PC-3 (cell line): ENCODE measurements around the gene SH3PXD2A. TPM values are rescaled to one million over a fixed set of nuclear protein-coding genes. Genes with fewer than 3 reads are reported as not detected.

Source experiments
- ATAC-seq: fragments of 200-7000 bp; cut with Tn5 transposase; 2 replicates; pipeline ENCODE4 v1.9.1; 2020; ENCODE audit warnings: mild to moderate bottlenecking, moderate library complexity
- BruUV-seq: library from RNA; stranded (reverse); fragments of 400-500 nt; replicated peaks from 2 replicates; lab custom pipeline; 2021; lab: Mats Ljungman, UMichigan
- CTCF ChIA-PET: fragments of 300-600 bp; sonication (Branson Sonifier 250); formaldehyde crosslinking; loops from one replicate; lab custom pipeline; 2022; ENCODE audit warnings: antibody characterized with exemption; lab: Charles Lee
- POLR2A ChIA-PET: fragments of 300-600 bp; sonication (Branson Sonifier 250); formaldehyde crosslinking; loops from one replicate; lab custom pipeline; 2022; ENCODE audit warnings: antibody characterized with exemption; ENCODE audit not compliant: unreplicated experiment; lab: Charles Lee
- DNase-seq: peaks from one replicate; pipeline ENCODE4 v3.0.0-alpha.2; 2015
- H2AFZ ChIP-seq: fragments of 300-600 bp; sonication (generic); 2 replicates; pipeline ENCODE4 v1.6.0; 2016; ENCODE audit warnings: antibody characterized with exemption, low read length
- H3F3A ChIP-seq: fragments of 300-600 bp; sonication (generic); one replicate; pipeline ENCODE4 v1.6.0; 2017; ENCODE audit warnings: antibody characterized with exemption, low read length, control low read depth, mild to moderate bottlenecking; ENCODE audit not compliant: unreplicated experiment
- H3K27ac ChIP-seq: fragments of 300-600 bp; sonication (generic); 2 replicates; pipeline ENCODE4 v1.5.1; 2016; ENCODE audit warnings: mild to moderate bottlenecking, low read length
- H3K27me3 ChIP-seq: fragments of 300-600 bp; sonication (generic); 2 replicates; pipeline ENCODE4 v1.6.1; 2016; ENCODE audit warnings: low read length, mixed read lengths
- H3K36me3 ChIP-seq: fragments of 300-600 bp; sonication (generic); 2 replicates; pipeline ENCODE4 v1.6.1; 2016; ENCODE audit warnings: low read depth, mixed run types, low read length, mixed read lengths
- H3K4me1 ChIP-seq: fragments of 300-600 bp; sonication (generic); 2 replicates; pipeline ENCODE4 v1.5.1; 2016; ENCODE audit warnings: low read length; ENCODE audit not compliant: insufficient read depth
- H3K4me2 ChIP-seq: fragments of 300-600 bp; sonication (generic); 2 replicates; pipeline ENCODE4 v1.6.0; 2016; ENCODE audit warnings: low read length
- H3K4me3 ChIP-seq: fragments of 300-600 bp; sonication (generic); 2 replicates; pipeline ENCODE4 v1.5.1; 2016; ENCODE audit warnings: mild to moderate bottlenecking, low read length, mixed read lengths
- H3K79me2 ChIP-seq: fragments of 300-600 bp; sonication (generic); 2 replicates; pipeline ENCODE4 v1.6.1; 2017; ENCODE audit warnings: low read length, mixed read lengths
- H3K9ac ChIP-seq: fragments of 300-600 bp; sonication (generic); 2 replicates; pipeline ENCODE4 v1.6.0; 2016; ENCODE audit warnings: mild to moderate bottlenecking, low read length
- H3K9me2 ChIP-seq: fragments of 300-600 bp; sonication (generic); replicated peaks from 2 replicates; pipeline ENCODE4 v1.6.1; 2016; ENCODE audit warnings: mixed run types, low read length, mixed read lengths
- H3K9me3 ChIP-seq: fragments of 300-600 bp; sonication (generic); 2 replicates; pipeline ENCODE4 v1.6.1; 2016; ENCODE audit warnings: low read length, mixed read lengths
- H4K20me1 ChIP-seq: fragments of 300-600 bp; sonication (generic); 2 replicates; pipeline ENCODE4 v1.6.1; 2016; ENCODE audit warnings: low read length, mixed read lengths
- EZH2 ChIP-seq: fragments of 300-600 bp; sonication (generic); IDR thresholded peaks from one replicate; pipeline ENCODE4 v1.6.1; 2017; ENCODE audit warnings: antibody characterized with exemption, mild to moderate bottlenecking, low read length; ENCODE audit not compliant: unreplicated experiment
- EZH2phosphoT487 ChIP-seq: fragments of 300-600 bp; sonication (generic); IDR thresholded peaks from 2 replicates; pipeline ENCODE4 v1.6.1; 2018; ENCODE audit warnings: mild to moderate bottlenecking, antibody characterized with exemption, low read length, borderline replicate concordance
- intact Hi-C: fragments of 100-400 bp; cut with micrococcal nuclease; formaldehyde crosslinking; loops from 2 replicates; pipeline ENCODE4 v1.9.0; 2023
- total RNA-seq: library from RNA; depleted of rRNA; stranded (reverse); fragments of >200 nt; gene quantifications from 2 replicates; pipeline ENCODE4 v1.2.3, GENCODE V29; 2014
- TF ChIP-seq, protein P1 (sequence below): fragments of 300-600 bp; sonication (generic); conservative IDR thresholded peaks from 2 replicates; pipeline ENCODE4 v1.5.1; 2017; ENCODE audit warnings: antibody characterized with exemption, low read depth, mild to moderate bottlenecking, low read length

The SH3PXD2A gene
- total RNA-seq, 1 experiment from 2014 or later = 3.4 TPM

DNA sequence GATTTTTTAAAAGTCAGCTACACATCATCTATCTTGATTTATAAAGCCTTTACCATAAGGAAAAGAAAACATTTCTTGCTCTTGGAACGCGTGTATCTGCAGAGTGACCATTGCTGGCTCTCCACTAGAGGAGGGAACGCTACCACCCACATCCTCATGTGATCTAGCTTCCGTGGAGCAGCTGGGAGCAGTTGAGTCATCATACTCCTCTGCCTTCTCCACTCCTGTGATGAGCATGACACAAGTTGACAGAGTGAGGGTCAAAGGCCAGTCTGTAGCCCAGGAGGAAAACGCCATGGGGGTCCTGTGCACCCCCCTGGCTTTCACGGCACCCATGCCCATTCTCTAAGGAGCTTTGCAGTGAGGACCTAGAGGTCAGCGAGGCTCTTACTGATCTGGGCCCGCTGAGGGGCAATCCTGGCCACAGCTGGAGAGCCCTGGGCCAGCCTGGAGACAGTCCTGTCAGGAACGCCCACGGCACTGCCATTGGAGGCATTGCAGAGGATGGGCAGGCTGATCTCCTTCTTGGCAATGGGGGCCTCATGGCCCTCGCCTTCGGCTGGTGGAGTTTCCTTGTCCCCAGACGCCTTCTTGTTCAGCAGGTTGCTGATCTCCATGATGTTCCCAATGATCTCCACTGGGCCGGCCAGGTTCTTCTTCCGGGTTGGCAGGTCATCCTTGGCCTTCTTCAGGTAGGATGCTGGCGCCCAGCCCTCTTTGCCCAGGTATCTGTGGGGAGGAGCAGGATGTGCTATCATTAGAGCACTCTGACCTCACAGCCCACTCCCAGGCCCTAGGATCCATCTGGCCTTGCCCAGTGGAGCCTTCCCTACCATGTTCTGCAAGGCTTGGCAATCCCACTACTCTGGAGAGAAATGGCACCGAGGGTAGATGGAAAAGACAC lies 242.7 kb downstream of the SH3PXD2A start:
- ChIA-PET CTCF (interaction anchor here (0.6 kb wide), 1 partner anchor 19 kb away, joined by 3 read pairs; no protein-coding TSS in a partner anchor), POLR2A (no interaction called here)
- H3K4me2 ChIP-seq = no peak overlapping the region
- H3K9ac ChIP-seq = no peak overlapping the region
- no peak overlapping the region for H3K4me3 ChIP-seq
- no peaks in the 10 kb centered on the region for H3K36me3 ChIP-seq
- TF ChIP-seq EZH2phosphoT487 (no peak), EZH2 (no peak)
- TF ChIP-seq, protein P1, sequence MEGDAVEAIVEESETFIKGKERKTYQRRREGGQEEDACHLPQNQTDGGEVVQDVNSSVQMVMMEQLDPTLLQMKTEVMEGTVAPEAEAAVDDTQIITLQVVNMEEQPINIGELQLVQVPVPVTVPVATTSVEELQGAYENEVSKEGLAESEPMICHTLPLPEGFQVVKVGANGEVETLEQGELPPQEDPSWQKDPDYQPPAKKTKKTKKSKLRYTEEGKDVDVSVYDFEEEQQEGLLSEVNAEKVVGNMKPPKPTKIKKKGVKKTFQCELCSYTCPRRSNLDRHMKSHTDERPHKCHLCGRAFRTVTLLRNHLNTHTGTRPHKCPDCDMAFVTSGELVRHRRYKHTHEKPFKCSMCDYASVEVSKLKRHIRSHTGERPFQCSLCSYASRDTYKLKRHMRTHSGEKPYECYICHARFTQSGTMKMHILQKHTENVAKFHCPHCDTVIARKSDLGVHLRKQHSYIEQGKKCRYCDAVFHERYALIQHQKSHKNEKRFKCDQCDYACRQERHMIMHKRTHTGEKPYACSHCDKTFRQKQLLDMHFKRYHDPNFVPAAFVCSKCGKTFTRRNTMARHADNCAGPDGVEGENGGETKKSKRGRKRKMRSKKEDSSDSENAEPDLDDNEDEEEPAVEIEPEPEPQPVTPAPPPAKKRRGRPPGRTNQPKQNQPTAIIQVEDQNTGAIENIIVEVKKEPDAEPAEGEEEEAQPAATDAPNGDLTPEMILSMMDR = no peak
- no peak overlapping the region for H2AFZ ChIP-seq
- no peak overlapping the region for H3K27ac ChIP-seq
- DNase-seq (no peak), ATAC-seq (no peak)
- H3K4me1 ChIP-seq = no peaks in the 10 kb centered on the region
- H4K20me1 ChIP-seq = no peaks in the 10 kb centered on the region
- no peaks in the 10 kb centered on the region for H3K79me2 ChIP-seq
- no peaks in the 10 kb centered on the region for H3K9me3 ChIP-seq
- no peaks in the 10 kb centered on the region for H3K27me3 ChIP-seq
- intact Hi-C loops = no loop called here
- no peaks in the 10 kb centered on the region for H3K9me2 ChIP-seq
- H3F3A ChIP-seq = no peaks in the 10 kb centered on the region
- BruUV-seq = no TSS peak

DNA sequence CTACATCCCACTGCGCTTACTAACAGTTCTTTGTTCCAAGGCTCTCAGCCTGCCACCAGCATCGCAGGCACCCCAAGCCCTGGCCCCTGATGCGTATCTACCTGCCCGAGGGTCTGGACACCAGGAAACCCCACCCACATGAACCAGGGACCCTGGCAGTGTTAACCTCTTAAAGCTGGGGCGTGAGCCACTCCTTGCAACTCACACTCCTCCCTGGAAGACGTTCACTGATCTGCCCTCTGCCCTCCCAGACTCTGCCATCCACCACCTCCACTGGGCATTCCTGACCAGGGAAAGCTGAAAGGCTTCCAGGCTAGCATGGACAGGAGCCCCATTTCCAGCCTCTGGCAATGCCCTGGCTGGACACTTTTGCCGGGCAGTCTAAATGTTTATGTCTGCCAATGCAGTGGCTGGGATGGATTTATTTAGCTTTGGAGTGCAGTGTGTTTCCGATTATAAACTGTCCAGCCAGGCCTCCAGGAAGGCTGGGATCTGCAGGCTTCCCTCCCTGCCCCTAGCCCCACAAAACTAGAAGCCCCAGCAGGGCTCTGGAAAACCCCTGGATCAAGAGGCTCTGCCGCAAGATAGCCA lies 244.4 kb downstream of the SH3PXD2A start:
- CTCF ChIA-PET = no interaction called here

More for the DNA sequence above, 244.4 kb downstream of the SH3PXD2A start:
- intact Hi-C loops = no loop called here
- no peaks in the 10 kb centered on the region for H3K9me3 ChIP-seq
- H3K4me1 ChIP-seq = no peaks in the 10 kb centered on the region
- no peak overlapping the region for H2AFZ ChIP-seq
- no peak overlapping the region for H3K9ac ChIP-seq
- H3K4me2 ChIP-seq = no peak overlapping the region
- no peaks in the 10 kb centered on the region for H3K9me2 ChIP-seq
- H3K27me3 ChIP-seq = no peaks in the 10 kb centered on the region
- POLR2A ChIA-PET = no interaction called here
- H4K20me1 ChIP-seq = no peaks in the 10 kb centered on the region
- TF ChIP-seq, protein P1 = no peak
- TF ChIP-seq EZH2 = no peak
- TF ChIP-seq EZH2phosphoT487 = no peak
- ATAC-seq (no peak), DNase-seq (no peak)
- H3K4me3 ChIP-seq = no peak overlapping the region
- BruUV-seq = no TSS peak
- H3F3A ChIP-seq = no peaks in the 10 kb centered on the region
- no peak overlapping the region for H3K27ac ChIP-seq
- no peaks in the 10 kb centered on the region for H3K36me3 ChIP-seq
- no peaks in the 10 kb centered on the region for H3K79me2 ChIP-seq
